RPMI7951 (cell line): ENCODE results near the gene CDC42BPB. TPM values are rescaled to one million over a fixed set of nuclear protein-coding genes. Genes with fewer than 3 reads are reported as not detected.

Experiments used
- DNase-seq: peaks from one replicate; pipeline ENCODE4 v3.0.0-alpha.2; 2012; ENCODE audit warnings: low read depth
- total RNA-seq: library from RNA; depleted of rRNA; stranded (reverse); fragments of >200 nt; shearing (Covaris generic); gene quantifications from 2 replicates; pipeline ENCODE4 v1.2.3, GENCODE V29; 2014

The CDC42BPB gene
- total RNA-seq, 1 experiment from 2014 or later = 22.0 TPM

DNA sequence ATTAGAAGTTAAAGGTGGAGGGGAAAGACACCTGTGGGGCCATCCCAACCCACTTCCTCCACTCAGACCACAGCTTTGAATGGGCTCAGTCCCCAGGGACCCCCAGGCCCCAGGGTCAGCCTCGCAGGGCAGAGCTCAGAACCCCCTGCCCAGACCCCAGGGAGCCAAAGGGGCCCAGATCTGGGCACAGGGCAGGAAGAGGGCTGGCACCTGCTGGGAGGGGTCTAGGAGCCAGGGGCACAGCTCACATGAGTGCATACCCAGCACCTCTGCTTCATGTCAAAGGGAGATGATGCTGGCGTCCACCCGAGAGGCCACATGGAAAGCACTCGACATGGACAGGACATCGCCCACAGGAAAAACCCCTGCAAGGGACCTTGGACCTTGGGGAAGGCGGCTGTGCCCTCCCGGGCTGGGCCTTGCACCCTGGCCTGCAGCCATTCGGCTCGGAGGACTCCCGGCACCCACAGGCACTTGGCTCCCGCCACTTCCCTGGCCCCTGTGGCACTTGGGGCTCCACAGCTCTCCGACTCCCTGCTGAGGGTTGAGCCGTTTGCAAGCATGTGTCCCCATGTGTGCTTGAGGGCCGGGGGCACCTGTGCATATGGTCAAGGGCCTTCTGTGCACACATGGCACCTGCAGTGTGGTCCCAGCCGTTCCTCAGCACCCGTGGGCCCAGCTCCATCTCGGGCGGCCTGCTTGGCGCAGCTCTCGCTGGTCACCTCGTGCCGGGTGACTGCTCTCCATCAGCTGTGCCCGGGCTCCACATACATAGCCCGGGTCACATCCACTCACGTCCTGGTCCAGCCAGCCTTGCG, 142.7 kb downstream of the CDC42BPB start:
- DNase-seq = no peak

DNA sequence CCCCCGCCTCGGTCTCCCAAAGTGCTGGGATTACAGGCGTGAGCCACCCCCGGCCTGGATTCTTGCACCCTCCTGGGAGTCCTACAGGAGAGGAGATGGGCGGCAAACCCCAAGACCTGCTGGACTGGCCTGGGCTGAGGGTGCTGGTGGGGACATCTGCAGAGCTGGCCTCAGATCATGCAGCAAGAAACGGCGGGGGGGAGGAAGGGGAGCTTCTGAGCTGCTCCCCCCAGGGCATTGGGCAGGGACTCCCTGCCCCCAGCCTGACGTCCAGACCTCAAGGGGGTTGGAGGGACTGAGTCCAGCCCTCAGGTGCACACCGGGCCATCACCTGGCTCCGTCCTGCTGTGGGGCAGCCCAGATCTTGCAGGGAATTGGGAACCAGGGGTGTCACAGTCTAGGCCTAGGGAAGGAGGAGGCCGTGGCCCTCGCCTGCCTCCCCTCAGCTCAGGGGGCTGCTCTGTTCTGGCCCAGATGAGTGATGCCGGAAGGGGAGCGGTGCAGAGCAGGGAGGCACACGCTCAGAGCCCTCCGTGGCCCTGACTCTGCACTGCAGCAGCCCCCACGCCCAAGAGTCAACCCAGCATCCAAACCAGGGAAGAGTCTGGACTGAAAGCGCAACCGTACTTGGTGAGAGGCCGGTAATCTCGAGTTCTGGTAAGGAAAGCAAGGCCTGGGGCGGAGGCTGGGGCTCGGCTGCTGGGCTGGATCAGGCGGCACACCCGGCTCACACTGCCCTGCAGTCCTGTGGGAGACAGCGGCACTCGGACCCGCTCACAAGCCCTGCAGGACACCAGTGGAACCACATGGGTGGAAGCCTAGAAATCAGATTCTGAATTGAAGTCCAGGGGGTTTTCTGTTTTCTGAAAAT, 143.8 kb downstream of the CDC42BPB start:
- DNase-seq = no peak

DNA sequence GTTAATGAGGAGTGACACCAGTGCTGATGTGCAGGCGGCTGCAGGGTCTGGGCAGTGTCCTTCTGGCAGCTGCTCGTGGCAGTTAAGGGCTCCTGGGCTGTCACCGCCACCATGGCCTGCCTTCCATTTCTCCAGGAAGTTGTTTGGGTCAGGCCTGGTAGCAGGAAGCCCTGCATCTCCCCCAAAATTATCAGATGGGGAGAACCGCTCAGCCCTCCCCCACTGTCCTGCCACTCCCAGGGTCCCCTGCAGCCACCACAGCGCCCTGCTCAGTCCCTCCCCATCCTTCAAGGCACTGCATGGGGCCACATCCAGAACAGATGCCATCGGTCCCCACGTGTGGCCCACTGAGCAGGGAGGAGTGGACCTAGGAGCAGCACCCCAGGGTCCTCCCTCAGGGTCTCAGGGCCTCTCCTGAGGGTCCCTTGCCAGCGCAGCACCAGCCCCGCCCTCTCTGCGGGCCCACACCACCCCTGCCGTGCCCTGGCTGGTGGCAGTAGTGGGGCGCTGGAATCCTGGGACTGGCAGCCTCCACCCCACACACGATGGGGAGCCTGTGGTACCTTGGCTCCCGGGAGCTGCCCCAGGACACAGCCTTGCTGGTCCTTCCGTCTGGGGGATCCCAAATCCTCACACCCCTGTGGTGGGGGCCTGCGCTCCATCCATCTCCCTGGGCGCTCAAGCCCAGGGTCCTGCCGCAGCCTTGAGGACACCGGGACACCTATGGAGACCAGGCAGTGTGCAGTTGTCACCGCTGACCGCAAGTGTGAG, 145.2 kb downstream of the CDC42BPB start:
- DNase-seq = no peak

DNA sequence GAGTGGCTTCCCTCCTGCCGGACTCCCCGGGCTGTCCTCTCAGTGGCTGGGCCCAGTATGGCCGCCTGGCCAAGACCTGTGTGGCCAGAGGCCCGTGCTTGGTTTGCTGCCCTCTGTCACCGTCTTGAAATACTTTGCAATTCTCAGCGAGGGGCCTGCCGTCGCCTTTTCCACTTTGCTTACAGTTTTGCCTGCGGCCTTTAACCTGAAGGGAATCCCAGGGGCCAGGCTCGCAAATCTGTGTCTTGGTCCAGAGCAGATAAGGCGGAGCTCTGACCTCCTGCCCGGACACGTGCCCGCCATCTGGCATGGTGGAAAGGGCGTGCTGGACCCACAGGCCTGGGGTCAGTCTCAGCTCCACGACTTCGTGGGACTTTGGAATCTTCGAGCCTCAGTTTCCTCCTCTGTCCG, 145.8 kb downstream of the CDC42BPB start:
- DNase-seq = no peak

DNA sequence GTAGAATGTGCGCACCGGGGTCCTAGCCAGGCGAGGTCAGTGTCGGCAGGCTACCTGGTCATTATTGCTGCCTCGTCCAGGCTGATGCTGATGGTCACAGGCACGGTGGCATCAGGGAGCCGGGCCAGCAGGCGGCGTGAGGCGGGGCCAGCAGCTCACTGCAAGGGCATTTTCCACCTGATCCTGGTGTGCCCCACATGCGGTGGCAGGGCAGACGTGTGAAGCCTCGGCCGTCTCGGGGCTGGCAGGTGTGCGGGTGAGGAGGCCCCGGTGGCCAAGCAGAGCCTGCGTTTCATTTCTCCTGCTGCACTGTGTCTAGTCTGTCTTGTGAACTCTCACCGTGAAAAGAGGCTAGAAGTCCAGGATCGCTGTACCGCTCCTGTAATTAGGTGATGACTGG, 146.9 kb downstream of the CDC42BPB start:
- DNase-seq = no peak

DNA sequence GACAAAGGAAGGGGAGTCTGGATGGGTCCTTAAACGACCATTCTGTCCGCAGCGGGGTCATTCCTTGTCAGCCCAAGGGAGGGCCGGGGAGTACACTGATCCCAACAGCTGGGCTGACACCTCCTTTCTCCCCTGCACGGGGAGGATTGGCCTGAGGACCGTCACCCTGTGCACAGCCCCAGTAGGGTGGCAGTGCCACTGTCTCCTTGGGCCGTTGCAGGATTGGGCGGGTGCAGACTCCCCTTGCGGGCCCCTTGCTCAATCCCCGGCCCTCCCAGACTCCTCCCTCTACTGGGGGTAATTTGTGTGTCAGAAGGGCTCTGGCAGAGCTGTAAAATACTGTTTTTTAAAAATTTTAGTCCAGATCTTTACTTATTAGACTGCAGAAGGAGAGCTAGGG, 147.4 kb downstream of the CDC42BPB start:
- no peak for DNase-seq

DNA sequence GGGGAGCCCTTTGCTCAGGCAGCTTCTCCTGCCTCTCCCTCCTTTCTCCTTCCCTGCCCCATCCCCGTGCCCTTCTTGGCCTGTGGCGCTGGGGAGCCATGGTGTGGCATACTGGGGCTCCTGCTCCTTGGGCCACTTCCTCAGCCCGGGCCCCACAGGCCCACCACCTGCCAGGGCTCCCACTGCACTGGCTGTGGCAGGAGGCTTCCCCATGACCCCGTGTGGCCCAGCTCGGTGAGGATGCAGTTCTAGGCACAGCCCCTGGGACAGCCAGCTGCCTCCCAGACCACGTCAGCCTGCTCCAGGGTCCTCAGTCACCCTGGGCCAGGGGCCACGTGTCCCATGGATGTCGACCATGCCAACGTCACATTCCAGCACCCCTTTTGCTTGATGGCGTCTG, 147.9 kb downstream of the CDC42BPB start:
- no peak for DNase-seq

DNA sequence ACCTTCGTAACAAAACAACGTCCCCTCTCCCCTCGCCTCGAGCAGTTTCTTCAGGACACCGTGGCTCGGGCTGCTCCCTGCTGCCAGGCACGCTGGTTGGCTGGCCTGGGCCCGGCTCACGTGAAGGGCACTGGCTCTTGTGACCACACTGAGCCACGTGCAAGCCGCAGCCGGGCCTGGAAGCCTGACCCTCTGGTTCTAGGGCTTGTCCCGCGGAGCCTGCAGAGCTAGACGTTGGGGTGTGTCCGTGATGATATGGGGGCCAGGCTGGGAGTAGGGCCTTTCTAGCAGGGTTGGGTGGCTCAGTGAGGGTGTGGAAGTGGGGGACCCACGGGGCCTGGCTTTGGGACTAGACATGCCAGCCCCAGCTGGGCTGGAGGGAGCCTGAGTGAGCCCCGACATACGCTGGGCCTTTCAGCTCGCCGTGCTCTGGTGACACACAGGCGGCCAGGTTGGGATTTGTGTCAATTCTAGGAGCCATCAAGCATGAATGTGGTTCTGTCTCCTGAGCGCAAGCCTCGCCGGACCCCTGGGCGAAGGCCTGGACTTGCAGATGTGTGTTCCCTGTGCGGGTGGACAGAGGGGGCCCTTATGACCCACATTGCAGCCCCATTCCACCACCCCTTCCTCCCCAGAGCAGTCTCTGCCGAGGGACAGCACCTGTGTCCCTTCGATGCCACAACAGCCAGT, 148.4 kb downstream of the CDC42BPB start:
- DNase-seq = no peak

DNA sequence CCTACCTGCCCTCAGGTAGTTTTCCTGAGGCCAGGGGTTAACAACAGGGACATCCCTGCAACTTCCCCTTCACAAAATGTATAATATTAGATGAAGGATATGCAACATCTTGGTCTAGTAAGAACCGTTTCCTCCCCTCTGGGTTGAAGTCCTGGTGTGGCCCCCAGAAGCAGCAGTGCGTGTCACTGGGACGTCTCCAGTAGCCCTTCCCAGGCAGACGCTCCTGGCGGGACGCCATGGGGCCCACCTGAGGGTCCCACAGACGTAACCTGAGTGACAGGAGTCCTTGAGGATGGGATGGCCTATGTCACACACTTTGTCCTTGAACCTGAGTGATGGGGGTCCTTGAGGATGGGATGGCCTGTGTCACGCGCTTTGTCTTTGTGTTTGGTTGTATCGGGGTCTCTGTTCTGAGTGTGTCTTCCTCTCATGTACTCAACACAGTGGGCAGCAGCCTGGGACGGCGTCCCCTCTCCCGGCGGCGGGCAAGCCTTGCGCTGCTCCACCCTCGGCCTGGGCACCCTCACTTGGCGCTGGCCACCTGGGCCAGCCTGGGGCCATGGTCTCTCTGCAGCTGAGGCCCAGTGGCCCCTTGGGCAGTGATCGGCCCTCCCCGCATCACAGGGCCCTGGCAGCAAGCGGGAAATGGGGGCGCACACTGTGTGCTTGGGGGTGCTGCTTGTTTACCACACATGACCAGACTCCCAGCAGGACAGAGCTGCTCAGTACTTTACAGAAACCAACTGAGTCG, 149.2 kb downstream of the CDC42BPB start:
- DNase-seq = no peak

DNA sequence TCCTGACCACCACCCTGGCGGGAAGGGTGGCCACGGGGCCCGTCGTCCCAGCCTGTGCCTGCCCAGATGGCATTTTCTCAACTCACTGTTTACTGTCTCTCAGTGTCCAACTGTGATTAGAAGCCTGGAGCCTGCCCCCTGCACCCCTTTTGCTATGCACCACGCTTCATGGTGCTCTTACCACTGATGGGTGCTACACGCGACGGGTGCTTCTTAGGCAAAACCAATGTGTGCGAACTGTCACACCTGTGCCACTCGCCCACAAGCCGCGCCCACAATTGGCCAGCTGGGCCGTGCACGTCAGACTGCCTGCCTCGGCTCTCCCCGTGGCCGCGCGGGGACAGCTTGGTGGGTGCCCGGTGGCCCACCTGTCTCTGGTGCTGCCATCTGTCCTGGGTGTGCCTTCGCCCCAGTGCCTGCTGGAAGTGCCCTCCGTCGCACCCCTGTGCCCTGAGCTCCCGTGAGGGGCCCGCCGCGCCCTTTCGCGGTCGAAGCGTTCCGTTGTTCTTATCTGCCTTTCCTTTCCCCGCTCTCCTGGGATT, 150.0 kb downstream of the CDC42BPB start:
- no peak for DNase-seq

DNA sequence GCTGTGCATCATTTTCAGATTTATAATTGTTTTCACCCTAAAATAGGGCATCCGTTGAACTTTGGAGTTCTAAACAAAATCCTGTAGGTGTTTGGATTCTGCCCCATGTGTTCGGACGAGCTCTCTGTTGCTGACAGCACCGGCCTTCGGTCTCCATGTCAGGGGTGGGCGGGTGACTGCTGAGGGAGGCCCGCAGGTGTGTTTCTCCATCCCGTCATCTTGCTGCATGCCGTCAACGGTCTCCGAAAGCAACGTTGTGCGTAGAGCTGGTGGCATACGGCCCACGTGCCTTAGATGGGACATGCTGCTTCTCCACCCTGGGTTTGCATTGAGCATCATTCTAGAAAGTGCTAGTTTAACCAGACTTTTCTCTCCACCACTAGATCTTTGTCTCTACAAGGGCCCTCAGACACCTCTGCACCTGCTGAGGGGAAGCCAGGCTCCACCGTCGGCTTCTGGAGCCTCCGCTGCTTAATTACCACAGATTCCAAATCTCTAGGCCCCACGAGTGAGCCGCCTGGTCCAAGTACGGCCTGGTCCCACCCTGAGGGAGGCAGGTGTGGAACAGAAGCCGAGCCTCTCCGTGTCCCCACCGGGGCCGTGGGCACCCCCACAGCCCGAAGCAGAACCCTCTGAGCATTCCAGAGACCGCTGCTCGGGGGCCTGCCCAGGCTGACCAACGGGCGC, 150.6 kb downstream of the CDC42BPB start:
- no peak for DNase-seq

DNA sequence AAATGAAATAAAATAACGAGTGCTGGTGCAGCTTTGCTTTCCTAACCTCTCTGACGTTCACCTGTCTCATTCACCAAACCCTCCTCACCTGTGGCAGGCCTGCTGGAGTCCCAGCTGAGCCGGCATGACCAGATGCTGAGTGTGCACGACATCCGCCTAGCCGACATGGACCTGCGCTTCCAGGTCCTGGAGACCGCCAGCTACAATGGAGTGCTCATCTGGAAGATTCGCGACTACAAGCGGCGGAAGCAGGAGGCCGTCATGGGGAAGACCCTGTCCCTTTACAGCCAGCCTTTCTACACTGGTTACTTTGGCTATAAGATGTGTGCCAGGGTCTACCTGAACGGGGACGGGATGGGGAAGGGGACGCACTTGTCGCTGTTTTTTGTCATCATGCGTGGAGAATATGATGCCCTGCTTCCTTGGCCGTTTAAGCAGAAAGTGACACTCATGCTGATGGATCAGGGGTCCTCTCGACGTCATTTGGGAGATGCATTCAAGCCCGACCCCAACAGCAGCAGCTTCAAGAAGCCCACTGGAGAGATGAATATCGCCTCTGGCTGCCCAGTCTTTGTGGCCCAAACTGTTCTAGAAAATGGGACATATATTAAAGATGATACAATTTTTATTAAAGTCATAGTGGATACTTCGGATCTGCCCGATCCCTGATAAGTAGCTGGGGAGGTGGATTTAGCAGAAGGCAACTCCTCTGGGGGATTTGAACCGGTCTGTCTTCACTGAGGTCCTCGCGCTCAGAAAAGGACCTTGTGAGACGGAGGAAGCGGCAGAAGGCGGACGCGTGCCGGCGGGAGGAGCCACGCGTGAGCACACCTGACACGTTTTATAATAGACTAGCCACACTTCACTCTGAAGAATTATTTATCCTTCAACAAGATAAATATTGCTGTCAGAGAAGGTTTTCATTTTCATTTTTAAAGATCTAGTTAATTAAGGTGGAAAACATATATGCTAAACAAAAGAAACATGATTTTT, 151.9 kb downstream of the CDC42BPB start:
- DNase-seq = no peak

DNA sequence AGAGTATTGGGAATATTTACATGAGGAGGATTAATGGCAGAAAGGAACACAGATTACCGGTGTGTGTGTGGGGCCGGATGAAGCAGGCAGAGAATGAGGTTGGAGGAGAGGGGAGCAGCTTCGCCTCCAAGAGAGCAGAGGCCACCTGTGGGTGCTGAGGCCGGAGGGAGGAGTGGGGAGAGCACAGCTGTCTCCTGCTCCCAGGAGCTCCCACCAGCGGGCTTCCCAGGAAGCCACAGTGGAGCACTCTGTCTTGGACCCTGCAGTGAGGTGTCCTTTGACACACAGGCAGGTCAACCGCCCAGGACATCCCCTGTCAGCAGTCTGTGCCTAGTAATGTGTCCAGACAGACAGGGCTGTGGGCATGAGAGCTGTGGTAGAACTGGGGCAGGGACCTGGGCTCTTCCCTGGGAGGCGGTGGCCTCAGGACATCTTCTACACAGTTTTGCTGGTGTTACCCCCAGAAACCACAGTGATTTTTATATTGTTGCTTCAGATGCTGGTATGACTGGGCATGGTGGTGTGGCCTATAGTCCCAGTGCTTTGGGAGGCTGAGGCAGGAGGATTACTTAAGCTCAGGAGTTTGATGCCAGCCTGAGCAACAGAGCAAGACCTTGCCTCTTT, 153.3 kb downstream of the CDC42BPB start:
- no peak for DNase-seq

DNA sequence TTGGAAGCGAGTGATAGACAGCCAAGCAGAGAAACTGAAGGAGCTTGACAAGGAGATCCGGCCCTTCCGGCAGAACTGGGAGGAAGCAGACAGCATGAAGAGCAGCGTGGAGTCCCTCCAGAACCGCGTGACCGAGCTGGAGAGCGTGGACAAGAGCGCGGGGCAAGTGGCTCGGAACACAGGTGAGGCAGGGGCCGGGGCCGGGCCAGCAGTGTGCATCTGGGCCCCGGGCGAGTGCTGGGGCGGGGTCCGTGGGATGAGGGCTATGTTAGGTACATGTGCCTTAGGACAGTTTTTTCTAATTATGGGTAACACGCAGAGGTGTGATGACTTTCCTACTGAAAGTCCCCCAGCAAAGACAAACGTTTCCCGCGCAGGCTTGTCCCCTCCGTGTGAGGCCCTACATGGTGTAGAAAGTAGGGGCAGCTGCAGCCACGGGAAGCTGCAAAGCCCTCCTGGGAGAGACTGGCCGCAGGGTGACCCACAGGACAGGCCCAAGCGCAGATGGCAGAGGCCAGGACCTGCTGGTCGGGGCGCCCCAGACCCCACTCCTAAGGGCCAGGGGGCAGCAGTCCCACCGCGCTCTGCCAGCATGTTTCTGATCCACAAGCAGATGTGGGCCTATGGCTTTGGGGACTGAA, 154.0 kb downstream of the CDC42BPB start:
- no peak for DNase-seq

DNA sequence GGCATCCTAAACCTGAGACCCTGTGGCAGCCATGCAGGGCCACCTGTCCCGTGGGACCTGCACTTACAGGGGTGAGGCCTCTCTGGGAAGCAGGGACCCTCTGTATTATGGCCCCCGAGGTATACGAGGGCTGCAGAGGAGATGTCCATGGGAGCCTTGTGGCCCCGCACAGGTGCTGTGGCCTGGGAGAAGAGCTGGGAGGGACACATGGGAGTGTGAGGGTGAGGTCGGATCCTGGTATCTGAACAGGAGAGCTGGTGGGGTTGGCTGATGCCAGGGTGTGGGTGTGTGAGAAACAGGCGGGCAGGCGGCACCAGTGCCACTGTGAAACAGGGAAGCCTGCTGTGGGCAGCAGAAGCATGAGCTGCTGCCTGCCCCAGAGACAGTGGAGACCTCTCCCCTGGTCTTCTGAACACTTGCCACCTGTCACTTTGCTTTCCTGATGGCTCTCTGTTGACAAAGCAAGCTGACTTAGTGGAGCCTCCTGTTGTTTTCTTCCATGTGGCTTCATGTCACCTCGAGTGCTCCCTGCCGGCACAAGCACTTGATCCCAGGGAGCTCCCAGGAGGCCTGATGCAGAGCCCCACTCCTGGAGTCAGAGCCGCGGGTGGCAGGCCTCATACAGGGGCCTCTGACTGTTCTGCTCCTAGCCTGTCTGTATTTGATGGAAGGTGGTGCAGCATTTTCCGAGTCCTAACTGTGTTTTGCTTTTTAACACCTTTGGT, 154.7 kb downstream of the CDC42BPB start:
- DNase-seq = no peak

DNA sequence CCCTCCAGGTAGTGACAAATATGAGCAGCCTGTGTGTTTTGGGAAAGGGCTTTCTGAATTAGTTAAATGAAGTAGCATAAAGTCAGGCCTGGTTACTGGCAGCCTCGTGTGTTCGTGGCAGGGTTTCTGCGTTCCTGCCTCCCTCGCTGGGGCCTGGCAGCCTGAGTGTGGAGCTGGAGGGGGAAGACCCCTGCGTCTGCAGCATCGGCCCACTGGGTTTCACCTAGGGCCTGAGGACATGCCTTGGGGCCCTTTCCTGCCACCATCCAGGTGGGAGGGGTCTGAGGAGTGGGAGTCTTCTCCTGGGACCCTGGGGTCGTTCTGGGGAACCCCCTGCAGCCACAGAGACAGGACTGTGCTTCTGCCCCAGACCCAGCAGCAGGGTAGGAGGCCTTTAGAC, 155.3 kb downstream of the CDC42BPB start:
- DNase-seq = no peak

DNA sequence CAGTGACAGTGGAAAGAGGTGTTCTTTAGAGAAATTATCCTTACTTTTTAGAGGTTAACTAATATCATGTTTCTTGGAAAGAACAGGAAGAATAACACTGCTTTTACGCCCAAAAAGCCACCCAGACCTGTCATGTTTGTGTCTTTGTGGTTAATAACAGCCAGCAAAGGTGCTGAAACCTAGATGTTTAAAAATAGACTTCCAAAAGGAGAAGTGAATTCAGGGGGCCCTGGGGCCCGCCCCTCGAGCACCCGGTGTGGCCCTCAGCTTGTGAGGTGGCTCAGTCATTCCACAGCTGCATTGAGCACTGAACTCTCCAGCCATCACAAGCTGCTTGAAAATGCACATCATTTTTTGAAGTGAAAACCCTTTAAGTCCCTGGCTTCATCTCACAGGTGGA, 155.7 kb downstream of the CDC42BPB start:
- DNase-seq = no peak
